CD4-positive, CD25-positive, alpha-beta regulatory T cell (primary cell): ENCODE measurements around the gene GINS3. TPM values are rescaled to one million over a fixed set of nuclear protein-coding genes. Genes with fewer than 3 reads are reported as not detected.

Experiments used
- ATAC-seq, 2 donors: fragments of 150-1000 bp; cut with Tn5 transposase; one replicate each; pipeline ENCODE4 v1.10.0; 2021; ENCODE audit warnings: low read depth in 2 of 2, moderate number of reproducible peaks in 2 of 2, moderate library complexity in 1 of 2
- DNase-seq, 3 donors: peaks; one replicate each; pipeline versions ENCODE4 v3.0.0 to v3.0.0-alpha.2; 2012 to 2022; ENCODE audit warnings: mixed read lengths in 1 of 3
- H3K27ac ChIP-seq: one replicate; pipeline ENCODE4 v1.7.0; 2013; ENCODE audit warnings: mild to moderate bottlenecking, low read length; ENCODE audit not compliant: insufficient read depth, poor library complexity, severe bottlenecking
- H3K27me3 ChIP-seq: one replicate; pipeline ENCODE4 v1.7.0; 2013; ENCODE audit warnings: low read length; ENCODE audit not compliant: control insufficient read depth, insufficient read depth
- H3K36me3 ChIP-seq: one replicate; pipeline ENCODE4 v1.7.0; 2013; ENCODE audit warnings: mild to moderate bottlenecking, low read length, moderate library complexity; ENCODE audit not compliant: control insufficient read depth, insufficient read depth
- H3K4me1 ChIP-seq: 2 replicates; pipeline ENCODE4 v1.7.0; 2013; ENCODE audit warnings: mild to moderate bottlenecking, low read length; ENCODE audit not compliant: insufficient read depth, control insufficient read depth, poor library complexity, severe bottlenecking
- H3K4me3 ChIP-seq: one replicate; pipeline ENCODE4 v1.7.0; 2013; ENCODE audit warnings: low read depth, mild to moderate bottlenecking, low read length, moderate library complexity
- H3K9me3 ChIP-seq, 2 experiments: 1 replicate in 1 of 2; 2 replicates in 1 of 2; pipeline ENCODE4 v1.7.0; 2013; ENCODE audit warnings: low read length in 2 of 2, mild to moderate bottlenecking in 1 of 2, moderate library complexity in 1 of 2; ENCODE audit not compliant: control insufficient read depth in 2 of 2
- H3K27ac Mint-ChIP-seq, 3 donors: one replicate each; pipeline ENCODE4 v1.8.0; 2020 to 2022; ENCODE audit warnings: mild to moderate bottlenecking in 3 of 3, mixed read lengths in 3 of 3, moderate library complexity in 2 of 3
- H3K27me3 Mint-ChIP-seq: one replicate; pipeline ENCODE4 v1.8.0; 2022; ENCODE audit warnings: mild to moderate bottlenecking, mixed read lengths
- H3K36me3 Mint-ChIP-seq: one replicate; pipeline ENCODE4 v1.8.0; 2020; ENCODE audit warnings: mixed read lengths
- H3K4me1 Mint-ChIP-seq, 4 donors: one replicate each; pipeline ENCODE4 v1.8.0; 2020 to 2022; ENCODE audit warnings: mixed read lengths in 4 of 4, mild to moderate bottlenecking in 1 of 4
- H3K4me3 Mint-ChIP-seq, 4 donors: one replicate each; pipeline ENCODE4 v1.8.0; 2020 to 2022; ENCODE audit warnings: mild to moderate bottlenecking in 4 of 4, mixed read lengths in 4 of 4, moderate library complexity in 3 of 4
- H3K9me3 Mint-ChIP-seq, 7 donors: one replicate each; pipeline ENCODE4 v1.8.0; 2020 to 2022; ENCODE audit warnings: mixed read lengths in 7 of 7, mild to moderate bottlenecking in 3 of 7, moderate library complexity in 2 of 7
- polyA plus RNA-seq, 4 donors: library from polyadenylated mRNA; unstranded; fragments of 300-500 nt; fragmentation: Illumina TruSeq; gene quantifications; one replicate each; pipeline ENCODE4 v1.2.3, GENCODE V29; 2021
- total RNA-seq: library from RNA; stranded (reverse); gene quantifications from one replicate; pipeline ENCODE4 v1.2.3, GENCODE V29; 2022

Gene GINS3
- total and polyA plus RNA-seq, 5 donors from 2014 or later, result 0.86 to 3.1 (median 2.5) TPM

DNA sequence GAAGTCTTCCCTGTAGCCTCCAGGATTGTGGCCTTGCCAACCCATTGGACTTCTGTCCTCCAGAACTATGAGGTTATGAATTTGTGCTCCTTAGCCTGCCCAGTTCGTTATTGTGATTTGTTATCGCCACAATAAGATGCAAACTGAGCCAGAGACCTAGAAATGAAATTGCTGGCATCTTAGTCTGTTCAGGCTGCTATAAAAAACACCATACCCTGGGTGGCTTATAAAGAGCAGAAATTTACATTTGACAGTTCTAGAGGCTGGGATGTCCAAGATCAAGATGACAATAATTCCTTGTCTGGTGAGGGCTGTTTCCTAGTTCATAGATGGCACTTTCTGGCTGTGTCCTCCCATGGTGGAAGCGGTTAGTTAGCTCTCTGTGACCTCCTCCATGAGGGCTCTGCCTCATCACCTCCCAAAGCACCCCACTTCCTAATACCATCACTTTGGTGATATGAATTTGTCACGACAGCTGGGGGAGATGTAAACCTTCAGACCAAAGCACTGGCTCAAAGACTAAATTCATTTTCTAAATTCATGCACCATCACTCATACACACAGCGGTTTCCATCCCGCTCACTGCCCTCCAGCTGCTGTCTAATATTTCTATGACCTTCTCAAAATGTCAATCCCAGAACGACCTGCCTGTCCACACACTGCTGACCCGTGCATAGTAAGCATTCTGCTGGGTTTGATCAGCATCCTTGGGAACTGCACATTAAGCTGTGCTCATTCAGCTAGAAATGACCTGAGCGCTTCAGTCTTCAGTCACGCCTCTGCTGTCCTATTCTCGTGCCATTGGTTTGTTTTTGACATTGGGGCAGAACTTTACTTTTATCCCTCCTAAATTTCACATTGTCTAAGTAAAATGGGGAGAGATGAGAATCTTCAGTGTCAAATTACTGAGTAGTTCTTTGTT is 36.6 kb downstream of the GINS3 start:
- Mint-ChIP-seq H3K4me1 (peaks cover 0 to 9% (median 4%) of the 10 kb centered on the region in 4 donors), H3K9me3 (no peaks in the 10 kb centered on the region), H3K27me3 (peaks cover 9% of the 10 kb centered on the region), H3K36me3 (no peaks in the 10 kb centered on the region), H3K27ac (no peak overlapping the region), H3K4me3 (no peak overlapping the region)
- ATAC-seq, result no peak
- no peak for DNase-seq
- no peaks in the 10 kb centered on the region for H3K9me3 ChIP-seq
- H3K36me3 ChIP-seq, result no peaks in the 10 kb centered on the region
- no peak overlapping the region for H3K4me3 ChIP-seq
- no peak overlapping the region for H3K27ac ChIP-seq
- H3K4me1 ChIP-seq, result peaks cover 5% of the 10 kb centered on the region
- H3K27me3 ChIP-seq, result no peaks in the 10 kb centered on the region

DNA sequence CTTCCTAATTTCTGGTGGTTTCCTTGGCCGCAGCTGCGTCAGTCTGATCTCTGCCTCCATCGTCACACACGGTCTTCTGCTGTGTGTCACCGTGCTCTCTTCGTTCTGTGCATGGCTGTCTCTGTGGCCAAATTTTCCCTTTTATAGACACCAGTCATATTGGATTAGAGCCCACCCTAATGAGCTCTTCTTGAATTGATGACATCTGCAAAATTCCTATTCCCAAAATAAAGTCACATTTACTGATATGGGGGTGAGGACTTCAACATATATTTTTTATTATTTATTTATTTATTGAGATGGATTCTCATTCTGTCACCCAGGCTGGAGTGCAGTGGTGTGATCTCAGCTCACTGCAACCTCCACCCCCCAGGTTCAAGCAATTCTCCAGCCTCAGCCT is 38.4 kb downstream of the GINS3 start:
- Histone ChIP-seq H3K36me3 (no peaks in the 10 kb centered on the region), H3K9me3 (no peaks in the 10 kb centered on the region), H3K27ac (no peak overlapping the region), H3K27me3 (no peaks in the 10 kb centered on the region), H3K4me1 (peaks cover 5% of the 10 kb centered on the region), H3K4me3 (no peak overlapping the region)
- peaks cover 0 to 6% (median 3%) of the 10 kb centered on the region in 4 donors for H3K4me1 Mint-ChIP-seq
- ATAC-seq (no peak), DNase-seq (no peak)
- no peaks in the 10 kb centered on the region for H3K9me3 Mint-ChIP-seq
- no peak overlapping the region for H3K4me3 Mint-ChIP-seq
- H3K27ac Mint-ChIP-seq, result no peak overlapping the region
- H3K36me3 Mint-ChIP-seq, result no peaks in the 10 kb centered on the region
- peaks cover 10% of the 10 kb centered on the region for H3K27me3 Mint-ChIP-seq

DNA sequence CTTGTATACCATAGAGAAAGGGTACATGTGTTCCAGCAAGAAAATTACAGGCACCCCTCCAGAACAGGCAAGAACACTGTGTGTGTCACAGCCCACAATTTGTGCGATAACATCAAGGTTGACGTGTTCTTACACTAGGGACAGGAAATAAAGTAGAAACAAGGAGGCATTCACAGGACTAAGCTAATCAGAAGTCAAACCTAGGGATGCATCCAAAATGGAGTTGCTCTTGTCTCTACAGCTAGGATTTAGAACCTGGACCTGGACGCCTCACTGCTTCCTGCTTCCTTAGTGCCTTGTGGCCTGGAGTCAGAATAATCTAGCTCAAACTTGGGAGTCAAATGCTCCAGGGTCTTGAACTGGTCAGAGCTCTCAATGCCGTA is 41.3 kb downstream of the GINS3 start:
- no peaks in the 10 kb centered on the region for H3K9me3 ChIP-seq
- H3K27me3 ChIP-seq, result no peaks in the 10 kb centered on the region
- Mint-ChIP-seq H3K27me3 (peaks cover 10% of the 10 kb centered on the region), H3K4me3 (no peak overlapping the region), H3K27ac (no peak overlapping the region), H3K36me3 (no peaks in the 10 kb centered on the region), H3K9me3 (peaks cover 0 to 5% (median 0%) of the 10 kb centered on the region in 7 donors), H3K4me1 (no peaks in the 10 kb centered on the region)
- no peak overlapping the region for H3K27ac ChIP-seq
- no peaks in the 10 kb centered on the region for H3K36me3 ChIP-seq
- no peaks in the 10 kb centered on the region for H3K4me1 ChIP-seq
- no peak for ATAC-seq
- H3K4me3 ChIP-seq, result no peak overlapping the region
- DNase-seq, result no peak

- Mint-ChIP-seq H3K4me1 (no peaks in the 10 kb centered on the region), H3K27me3 (peaks cover 6% of the 10 kb centered on the region), H3K9me3 (peaks cover 0 to 5% (median 0%) of the 10 kb centered on the region in 7 donors), H3K4me3 (no peak overlapping the region), H3K36me3 (no peaks in the 10 kb centered on the region), H3K27ac (no peak overlapping the region)
- no peak overlapping the region for H3K4me3 ChIP-seq
- no peaks in the 10 kb centered on the region for H3K9me3 ChIP-seq
- H3K4me1 ChIP-seq, result no peaks in the 10 kb centered on the region
- H3K27ac ChIP-seq, result no peak overlapping the region
- DNase-seq (no peak), ATAC-seq (no peak)
- no peaks in the 10 kb centered on the region for H3K36me3 ChIP-seq
- H3K27me3 ChIP-seq, result no peaks in the 10 kb centered on the region
Observed at GRCh38 chr16:58435779-58436178, 43.5 kb downstream of the GINS3 start.

DNA sequence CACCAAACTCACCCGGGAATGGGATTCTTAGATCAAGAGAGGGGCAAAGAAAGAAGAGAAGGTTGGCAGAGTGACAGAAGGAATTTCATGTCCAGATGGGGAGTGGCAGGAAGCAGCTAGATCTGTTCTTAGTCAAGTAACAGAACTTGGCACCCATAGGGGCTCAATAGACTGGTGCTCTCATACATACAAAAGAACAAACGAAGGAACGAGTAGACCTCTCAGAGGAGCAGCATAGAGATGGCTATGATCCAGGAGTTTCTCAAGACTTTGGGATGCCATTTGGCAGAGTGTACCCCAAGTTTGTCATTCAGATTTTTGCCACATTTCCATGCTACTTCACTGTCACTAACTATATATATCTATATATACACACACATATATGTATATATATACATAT is 47.9 kb downstream of the GINS3 start:
- no peak overlapping the region for H3K4me3 Mint-ChIP-seq
- H3K4me1 Mint-ChIP-seq, result no peaks in the 10 kb centered on the region
- ATAC-seq, result no peak
- Histone ChIP-seq H3K27ac (no peak overlapping the region), H3K36me3 (no peaks in the 10 kb centered on the region), H3K4me1 (no peaks in the 10 kb centered on the region), H3K9me3 (no peaks in the 10 kb centered on the region), H3K27me3 (no peaks in the 10 kb centered on the region), H3K4me3 (no peak overlapping the region)
- H3K27me3 Mint-ChIP-seq, result peaks cover 18% of the 10 kb centered on the region
- no peak overlapping the region for H3K27ac Mint-ChIP-seq
- H3K36me3 Mint-ChIP-seq, result no peaks in the 10 kb centered on the region
- DNase-seq, result no peak
- peaks cover 0 to 5% (median 0%) of the 10 kb centered on the region in 7 donors for H3K9me3 Mint-ChIP-seq

- Mint-ChIP-seq H3K4me1 (no peaks in the 10 kb centered on the region), H3K9me3 (peaks cover 0 to 2% (median 0%) of the 10 kb centered on the region in 7 donors), H3K27ac (peak overlapping the region in 1 of 3 donors; percentile 68), H3K36me3 (no peaks in the 10 kb centered on the region), H3K27me3 (peaks cover 16% of the 10 kb centered on the region), H3K4me3 (no peak overlapping the region)
- H3K27ac ChIP-seq, result no peak overlapping the region
- H3K27me3 ChIP-seq, result peaks cover 1% of the 10 kb centered on the region
- H3K4me1 ChIP-seq, result no peaks in the 10 kb centered on the region
- H3K4me3 ChIP-seq, result no peak overlapping the region
- ATAC-seq (no peak), DNase-seq (no peak)
- no peaks in the 10 kb centered on the region for H3K36me3 ChIP-seq
- no peaks in the 10 kb centered on the region for H3K9me3 ChIP-seq
Observed at GRCh38 chr16:58442547-58442946, 50.3 kb downstream of the GINS3 start.

DNA sequence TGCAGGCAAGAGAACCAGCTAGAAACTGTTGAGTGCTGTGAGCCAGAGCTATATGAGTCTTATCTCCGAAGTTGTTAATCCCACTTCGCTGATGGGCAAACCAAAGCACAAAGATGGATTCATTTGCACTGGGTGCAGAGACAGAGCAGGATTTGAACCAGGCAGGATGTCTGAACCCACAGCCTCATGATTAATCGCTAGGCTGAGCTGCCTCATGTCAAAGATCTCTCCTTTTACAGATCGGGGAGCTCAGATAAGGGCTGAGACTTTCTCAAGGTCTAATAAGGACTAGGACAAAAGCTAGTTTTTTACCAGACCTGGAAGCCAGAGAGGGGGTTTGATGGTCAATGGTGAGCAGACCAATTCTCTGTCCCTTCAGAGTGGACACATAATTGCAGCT is 51.5 kb downstream of the GINS3 start:
- Mint-ChIP-seq H3K4me1 (no peaks in the 10 kb centered on the region), H3K27me3 (peaks cover 16% of the 10 kb centered on the region), H3K9me3 (no peaks in the 10 kb centered on the region), H3K4me3 (no peak overlapping the region), H3K36me3 (no peaks in the 10 kb centered on the region), H3K27ac (no peak overlapping the region)
- Histone ChIP-seq H3K27me3 (peaks cover 1% of the 10 kb centered on the region), H3K4me1 (no peaks in the 10 kb centered on the region), H3K9me3 (no peaks in the 10 kb centered on the region), H3K36me3 (no peaks in the 10 kb centered on the region), H3K27ac (no peak overlapping the region), H3K4me3 (no peak overlapping the region)
- ATAC-seq (no peak), DNase-seq (no peak)

DNA sequence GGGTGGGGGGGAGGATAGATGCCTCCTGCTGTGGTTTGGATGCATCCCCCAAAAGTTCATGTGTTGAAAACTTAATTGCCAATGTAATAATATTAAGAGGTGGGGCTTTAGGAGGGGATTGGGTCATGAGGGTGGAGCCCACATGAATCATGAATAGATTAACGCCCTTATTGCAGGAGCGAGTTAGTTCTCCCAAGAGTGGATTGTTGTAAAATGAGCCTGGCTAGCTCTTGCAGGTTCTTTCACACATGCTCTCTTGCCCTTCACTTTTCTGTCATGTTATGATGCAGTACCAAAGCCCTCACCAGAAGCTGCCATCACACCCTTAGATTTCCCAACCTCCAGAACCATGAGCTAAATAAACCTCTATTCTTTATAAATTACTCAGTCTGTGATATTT is 52.0 kb downstream of the GINS3 start:
- Histone ChIP-seq H3K27me3 (peaks cover 1% of the 10 kb centered on the region), H3K4me3 (no peak overlapping the region), H3K27ac (no peak overlapping the region), H3K4me1 (no peaks in the 10 kb centered on the region), H3K9me3 (no peaks in the 10 kb centered on the region), H3K36me3 (no peaks in the 10 kb centered on the region)
- ATAC-seq, result no peak
- no peaks in the 10 kb centered on the region for H3K36me3 Mint-ChIP-seq
- H3K27ac Mint-ChIP-seq, result no peak overlapping the region
- H3K9me3 Mint-ChIP-seq, result no peaks in the 10 kb centered on the region
- H3K4me3 Mint-ChIP-seq, result no peak overlapping the region
- H3K4me1 Mint-ChIP-seq, result no peaks in the 10 kb centered on the region
- no peak for DNase-seq
- H3K27me3 Mint-ChIP-seq, result peaks cover 17% of the 10 kb centered on the region
